ENCODE measurements around the gene PNPO.

The PNPO gene

GRCh38 chr17:47949946-47950345, 8.6 kb downstream of the PNPO start:
- H2AFZ ChIP-seq (ENCODE audit: low read depth, low read length, severe bottlenecking), result no peak overlapping the region
- TF ChIP-seq CTCF (IDR thresholded peaks at IDR 0.05; ENCODE audit: insufficient read depth, low read length, poor library complexity, severe bottlenecking), result no peak
- TF ChIP-seq EZH2phosphoT487 (conservative IDR thresholded peaks at IDR 0.05; ENCODE audit: low read length), result no peak
- no peaks in the 10 kb centered on the region for H4K20me1 ChIP-seq (ENCODE audit: low read depth, low read length)
- H3K27me3 ChIP-seq (ENCODE audit: low read length), result no peaks in the 10 kb centered on the region
- H3K9me2 ChIP-seq (replicated peaks; ENCODE audit: insufficient read depth, low read length), result no peaks in the 10 kb centered on the region
- no peak overlapping the region for H3K4me3 ChIP-seq (ENCODE audit: insufficient read depth, low read length, poor library complexity, severe bottlenecking)
- H3K27ac ChIP-seq (ENCODE audit: low read depth, low read length), result no peak overlapping the region
- no peaks in the 10 kb centered on the region for H3K36me3 ChIP-seq (ENCODE audit: low read length)
- no peak overlapping the region for H3K4me2 ChIP-seq (ENCODE audit: low read depth, low read length, poor library complexity, severe bottlenecking)
- peaks cover 2% of the 10 kb centered on the region; the same call in 1 of the 2 replicates for H3F3A ChIP-seq (ENCODE audit: insufficient read depth)
- H3K9ac ChIP-seq (ENCODE audit: low read length), result peak overlapping the region; percentile 44; the same call in 1 of the 2 replicates
- no peaks in the 10 kb centered on the region for H3K9me3 ChIP-seq (ENCODE audit: insufficient read depth, low read length)
- H3K79me2 ChIP-seq (ENCODE audit: insufficient read depth, low read length), result no peaks in the 10 kb centered on the region

- TF ChIP-seq CTCF (IDR thresholded peaks at IDR 0.05; ENCODE audit: insufficient read depth, low read length, poor library complexity, severe bottlenecking), result no peak
- no peak for TF ChIP-seq EZH2phosphoT487 (conservative IDR thresholded peaks at IDR 0.05; ENCODE audit: low read length)
- no peaks in the 10 kb centered on the region for H3K79me2 ChIP-seq (ENCODE audit: insufficient read depth, low read length)
- no peaks in the 10 kb centered on the region for H4K20me1 ChIP-seq (ENCODE audit: low read depth, low read length)
- H3K9me3 ChIP-seq (ENCODE audit: insufficient read depth, low read length), result no peaks in the 10 kb centered on the region
- no peak overlapping the region for H2AFZ ChIP-seq (ENCODE audit: low read depth, low read length, severe bottlenecking)
- H3K27me3 ChIP-seq (ENCODE audit: low read length), result no peaks in the 10 kb centered on the region
- H3K27ac ChIP-seq (ENCODE audit: low read depth, low read length), result no peak overlapping the region
- no peak overlapping the region for H3K4me2 ChIP-seq (ENCODE audit: low read depth, low read length, poor library complexity, severe bottlenecking)
- no peak overlapping the region for H3K4me3 ChIP-seq (ENCODE audit: insufficient read depth, low read length, poor library complexity, severe bottlenecking)
- no peaks in the 10 kb centered on the region for H3F3A ChIP-seq (ENCODE audit: insufficient read depth)
- no peaks in the 10 kb centered on the region for H3K9me2 ChIP-seq (replicated peaks; ENCODE audit: insufficient read depth, low read length)
- H3K36me3 ChIP-seq (ENCODE audit: low read length), result no peaks in the 10 kb centered on the region
- H3K9ac ChIP-seq (ENCODE audit: low read length), result no peak overlapping the region
Measured at GRCh38 chr17:47950448-47950847, 9.1 kb downstream of the PNPO start.

- Histone ChIP-seq H3K27ac (ENCODE audit: low read depth, low read length) (no peak overlapping the region), H3K27me3 (ENCODE audit: low read length) (no peaks in the 10 kb centered on the region), H3K36me3 (ENCODE audit: low read length) (no peaks in the 10 kb centered on the region), H3F3A (ENCODE audit: insufficient read depth) (no peaks in the 10 kb centered on the region), H3K79me2 (ENCODE audit: insufficient read depth, low read length) (no peaks in the 10 kb centered on the region), H3K9me3 (ENCODE audit: insufficient read depth, low read length) (no peaks in the 10 kb centered on the region), H3K9me2 (replicated peaks; ENCODE audit: insufficient read depth, low read length) (no peaks in the 10 kb centered on the region), H3K4me2 (ENCODE audit: low read depth, low read length, poor library complexity, severe bottlenecking) (no peak overlapping the region), H4K20me1 (ENCODE audit: low read depth, low read length) (no peaks in the 10 kb centered on the region), H2AFZ (ENCODE audit: low read depth, low read length, severe bottlenecking) (no peak overlapping the region), H3K4me3 (ENCODE audit: insufficient read depth, low read length, poor library complexity, severe bottlenecking) (no peak overlapping the region), H3K9ac (ENCODE audit: low read length) (no peak overlapping the region)
- TF ChIP-seq EZH2phosphoT487 (conservative IDR thresholded peaks at IDR 0.05; ENCODE audit: low read length) (no peak), CTCF (IDR thresholded peaks at IDR 0.05; ENCODE audit: insufficient read depth, low read length, poor library complexity, severe bottlenecking) (no peak)
Measured at GRCh38 chr17:47952171-47953021, 11.0 kb downstream of the PNPO start.

All from SU-DHL-6 (cell line).